Lower leg skin (tissue), 4 donors: ENCODE results near the gene MUC5AC. TPM values are rescaled to one million over a fixed set of nuclear protein-coding genes. Genes with fewer than 3 reads are reported as not detected.

Source experiments
- DNase-seq, 2 donors: peaks; one replicate each; pipeline ENCODE4 v3.0.0-alpha.2; 2019; ENCODE audit warnings: low spot score in 2 of 2
- H3K4me3 ChIP-seq: fragments of 200-600 bp; sonication (generic); 2 replicates; pipeline ENCODE4 v1.5.1; 2017; ENCODE audit warnings: mild to moderate bottlenecking, low read depth; ENCODE audit not compliant: poor library complexity, severe bottlenecking
- POLR2A ChIP-seq, 2 donors: fragments of 450-650 bp; IDR thresholded peaks; one replicate each; pipeline ENCODE4 v1.6.1; 2016 to 2017; ENCODE audit warnings: antibody characterized with exemption in 2 of 2, mild to moderate bottlenecking in 1 of 2, moderate library complexity in 1 of 2
- WGBS, 2 donors: methylation state at CpG; one replicate each; pipeline ENCODE4 v1.1.5; 2018; 5-methylcytosine and 5-hydroxymethylcytosine counted together
- intact Hi-C: fragments of 100-400 bp; cut with DNase I; formaldehyde crosslinking; loops from one replicate; pipeline ENCODE4 v1.15.0; 2023; ENCODE audit warnings: low total_unique reads
- total RNA-seq, 4 donors: library from RNA; depleted of rRNA; stranded (reverse); fragments of >200 nt; gene quantifications; one replicate each; pipeline ENCODE4 v1.1.0, GENCODE V29; 2016
- TF ChIP-seq, protein P1 (sequence below), 3 donors: fragments of 450-650 bp; IDR thresholded peaks; one replicate each; pipeline ENCODE4 v1.5.1; 2016; ENCODE audit warnings: antibody characterized with exemption in 3 of 3, mild to moderate bottlenecking in 3 of 3, moderate library complexity in 2 of 3

The MUC5AC gene
- total RNA-seq, 4 donors from 2014 or later, result 0.02 to 0.04 (median 0.03) TPM; not detected in 1

DNA sequence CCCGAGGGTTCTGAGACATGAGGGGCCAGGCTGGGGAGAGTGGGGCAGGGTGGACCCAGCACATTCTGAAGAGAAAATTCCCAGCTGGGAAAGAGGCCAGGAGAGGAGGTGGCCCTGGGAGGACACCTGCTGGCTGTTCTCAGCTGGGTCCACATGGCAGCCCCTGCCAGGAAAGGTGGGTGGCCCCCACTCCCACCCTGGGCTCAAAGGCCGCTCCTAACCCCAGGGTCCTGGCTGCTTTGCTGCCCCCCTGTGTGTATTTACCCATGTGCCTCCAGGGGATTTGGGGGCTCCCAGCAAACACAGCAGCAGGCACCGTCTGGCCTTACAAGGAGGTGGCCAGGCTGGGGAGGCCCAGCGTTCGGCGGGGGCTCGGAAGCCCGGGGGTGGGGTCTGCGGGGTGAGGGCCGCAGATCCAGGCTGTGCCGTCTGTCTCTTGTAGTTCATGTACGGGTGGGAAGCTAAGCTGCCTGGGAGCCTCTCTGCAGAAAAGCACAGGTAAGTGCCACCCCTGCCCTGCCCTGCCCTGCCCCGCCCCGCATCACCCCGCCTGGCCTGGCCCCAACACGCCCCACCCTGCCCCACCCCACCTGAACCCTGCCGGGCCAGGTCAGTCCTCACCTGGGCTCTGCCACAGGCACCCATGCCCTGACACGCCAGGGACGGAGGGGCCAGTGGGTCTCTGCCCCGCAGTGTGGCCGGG lies 75.7 kb downstream of the MUC5AC start:
- TF ChIP-seq, protein P1, sequence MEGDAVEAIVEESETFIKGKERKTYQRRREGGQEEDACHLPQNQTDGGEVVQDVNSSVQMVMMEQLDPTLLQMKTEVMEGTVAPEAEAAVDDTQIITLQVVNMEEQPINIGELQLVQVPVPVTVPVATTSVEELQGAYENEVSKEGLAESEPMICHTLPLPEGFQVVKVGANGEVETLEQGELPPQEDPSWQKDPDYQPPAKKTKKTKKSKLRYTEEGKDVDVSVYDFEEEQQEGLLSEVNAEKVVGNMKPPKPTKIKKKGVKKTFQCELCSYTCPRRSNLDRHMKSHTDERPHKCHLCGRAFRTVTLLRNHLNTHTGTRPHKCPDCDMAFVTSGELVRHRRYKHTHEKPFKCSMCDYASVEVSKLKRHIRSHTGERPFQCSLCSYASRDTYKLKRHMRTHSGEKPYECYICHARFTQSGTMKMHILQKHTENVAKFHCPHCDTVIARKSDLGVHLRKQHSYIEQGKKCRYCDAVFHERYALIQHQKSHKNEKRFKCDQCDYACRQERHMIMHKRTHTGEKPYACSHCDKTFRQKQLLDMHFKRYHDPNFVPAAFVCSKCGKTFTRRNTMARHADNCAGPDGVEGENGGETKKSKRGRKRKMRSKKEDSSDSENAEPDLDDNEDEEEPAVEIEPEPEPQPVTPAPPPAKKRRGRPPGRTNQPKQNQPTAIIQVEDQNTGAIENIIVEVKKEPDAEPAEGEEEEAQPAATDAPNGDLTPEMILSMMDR (IDR thresholded peaks at IDR 0.05), result no peak
- TF ChIP-seq POLR2A (IDR thresholded peaks at IDR 0.05), result no peak
- peak in 1 of 2 donors; percentile 63 for DNase-seq
- intact Hi-C loops, result no loop called here
- H3K4me3 ChIP-seq, result no peak overlapping the region
- WGBS, 2 donors, result 47 to 52% methylated on average over 12 of the region's 21 CpGs

DNA sequence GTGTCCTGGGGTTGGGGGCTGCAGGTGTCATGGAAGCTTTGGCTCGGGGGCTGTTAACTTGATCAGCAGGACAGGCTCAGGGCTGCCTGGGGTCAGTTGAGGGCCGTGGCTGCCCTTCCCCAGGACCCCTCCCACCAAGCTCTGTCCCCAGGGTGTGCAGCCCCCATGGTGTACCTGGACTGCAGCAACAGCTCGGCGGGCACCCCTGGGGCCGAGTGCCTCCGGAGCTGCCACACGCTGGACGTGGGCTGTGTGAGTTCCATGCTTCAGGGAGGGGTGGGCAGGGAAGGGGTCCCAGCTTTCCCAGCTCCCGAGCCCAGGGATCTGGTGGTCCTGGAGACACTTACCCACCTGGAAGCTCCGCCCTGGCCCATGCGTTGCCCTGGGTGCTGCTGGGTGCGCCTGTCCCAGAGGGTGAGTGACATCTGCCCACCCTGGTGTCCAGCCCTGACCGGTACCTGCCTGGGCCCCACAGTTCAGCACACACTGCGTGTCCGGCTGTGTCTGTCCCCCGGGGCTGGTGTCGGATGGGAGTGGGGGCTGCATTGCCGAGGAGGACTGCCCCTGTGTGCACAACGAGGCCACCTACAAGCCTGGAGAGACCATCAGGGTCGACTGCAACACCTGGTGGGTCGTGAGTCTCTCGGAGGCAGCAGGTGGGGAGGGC lies 76.4 kb downstream of the MUC5AC start:
- intact Hi-C loops, result no loop called here
- H3K4me3 ChIP-seq, result no peak overlapping the region
- DNase-seq, result peak in 1 of 2 donors; percentile 79
- WGBS, 2 donors, result 75 to 81% methylated on average over 9 to 11 of the region's 22 CpGs
- TF ChIP-seq, protein P1 (IDR thresholded peaks at IDR 0.05), result no peak
- no peak for TF ChIP-seq POLR2A (IDR thresholded peaks at IDR 0.05)

DNA sequence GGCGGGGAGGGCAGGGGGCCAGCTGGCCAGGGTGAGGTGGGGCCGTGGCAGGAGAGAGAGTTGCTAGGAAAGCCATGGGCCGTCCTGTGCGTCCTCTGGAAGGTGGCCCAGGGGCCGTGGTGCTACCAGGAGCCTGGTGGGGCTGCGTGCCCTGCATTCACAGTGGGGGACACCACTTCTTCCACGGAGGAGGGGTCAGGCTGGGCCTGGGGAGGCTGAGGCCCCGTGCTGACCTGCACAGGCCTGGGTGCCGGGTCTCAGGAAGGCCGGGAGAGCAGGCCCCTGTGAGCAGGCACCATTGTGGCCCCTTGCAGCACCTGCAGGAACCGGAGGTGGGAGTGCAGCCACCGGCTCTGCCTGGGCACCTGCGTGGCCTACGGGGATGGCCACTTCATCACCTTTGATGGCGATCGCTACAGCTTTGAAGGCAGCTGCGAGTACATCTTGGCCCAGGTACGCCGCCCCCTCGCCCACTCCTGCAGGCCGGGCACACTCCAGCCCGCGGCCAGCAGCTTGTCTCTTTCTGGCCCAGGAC lies 77.1 kb downstream of the MUC5AC start:
- WGBS, 2 donors, result 79 to 84% methylated on average over 20 to 23 of the region's 23 CpGs
- peak in 1 of 2 donors; percentile 78 for DNase-seq
- intact Hi-C loops, result no loop called here
- TF ChIP-seq, protein P1 (IDR thresholded peaks at IDR 0.05), result no peak
- TF ChIP-seq POLR2A (IDR thresholded peaks at IDR 0.05), result no peak
- H3K4me3 ChIP-seq, result no peak overlapping the region

GRCh38 chr11:1235306-1235900 lies 77.7 kb downstream of the MUC5AC start:
- 72 to 75% methylated on average over 21 to 23 of the region's 23 CpGs for WGBS, 2 donors

DNA sequence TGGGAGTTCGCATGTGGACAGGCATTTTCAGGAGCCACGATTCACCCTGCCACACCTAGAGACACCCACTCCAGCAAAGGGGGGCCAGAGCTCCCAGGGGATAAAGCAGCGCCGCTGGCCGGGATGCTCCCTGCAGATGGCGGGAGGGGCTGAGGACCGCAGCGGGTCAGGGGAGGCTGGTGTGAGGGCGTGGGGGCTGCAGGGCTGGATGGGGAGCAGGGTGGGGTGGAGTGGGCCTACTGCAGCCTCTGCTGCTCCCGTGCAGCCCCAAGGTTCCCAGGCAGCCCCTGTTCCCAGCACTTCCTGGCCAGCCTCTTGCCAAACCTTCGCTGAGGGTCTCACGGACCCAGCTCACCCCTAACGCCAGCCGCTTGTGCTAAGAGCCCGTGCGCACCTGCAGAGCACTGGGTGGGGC lies 78.2 kb downstream of the MUC5AC start:
- intact Hi-C loops, result no loop called here
- TF ChIP-seq, protein P1 (IDR thresholded peaks at IDR 0.05), result no peak
- TF ChIP-seq POLR2A (IDR thresholded peaks at IDR 0.05), result no peak
- no peak overlapping the region for H3K4me3 ChIP-seq
- 52 to 79% methylated on average over 6 to 14 of the region's 16 CpGs for WGBS, 2 donors
- peak in 1 of 2 donors; percentile 74 for DNase-seq

More at GRCh38 chr11:1235306-1235900, 77.7 kb downstream of the MUC5AC start:
- DNase-seq, result peak in 1 of 2 donors; percentile 69
- H3K4me3 ChIP-seq, result no peak overlapping the region
- TF ChIP-seq, protein P1 (IDR thresholded peaks at IDR 0.05), result no peak
- no peak for TF ChIP-seq POLR2A (IDR thresholded peaks at IDR 0.05)
- intact Hi-C loops, result no loop called here
